ENCODE measurements around the gene GRK5.

Gene GRK5

GRCh38 chr10:119468542-119469324, 261.4 kb downstream of the GRK5 start:
- no peak for DNase-seq

GRCh38 chr10:119469325-119469707, 261.9 kb downstream of the GRK5 start:
- DNase-seq: no peak

- no peak for DNase-seq
These were observed 262.5 kb downstream of the GRK5 start for GRCh38 chr10:119469846-119470245.

GRCh38 chr10:119470920-119471702, 263.7 kb downstream of the GRK5 start:
- DNase-seq: no peak

DNA sequence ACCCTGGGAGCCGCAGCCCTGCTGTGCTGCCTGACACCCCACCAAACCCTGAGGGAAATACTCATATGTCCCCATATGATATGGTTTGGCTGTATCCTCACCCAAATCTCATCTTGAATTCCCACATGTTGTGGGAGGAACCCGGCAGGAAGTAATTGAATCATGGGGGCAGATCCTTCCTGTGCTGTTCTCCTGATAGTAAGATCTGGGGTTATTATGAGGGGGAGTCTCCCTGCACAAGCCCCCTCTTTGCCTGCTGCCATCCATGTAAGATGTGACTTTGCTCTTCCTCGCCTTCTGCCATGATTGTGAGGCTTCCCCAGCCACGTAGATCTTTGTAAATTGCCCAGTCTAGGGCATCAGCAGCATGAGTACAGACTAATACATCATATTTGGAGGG, 266.4 kb downstream of the GRK5 start:
- no peak for DNase-seq

DNA sequence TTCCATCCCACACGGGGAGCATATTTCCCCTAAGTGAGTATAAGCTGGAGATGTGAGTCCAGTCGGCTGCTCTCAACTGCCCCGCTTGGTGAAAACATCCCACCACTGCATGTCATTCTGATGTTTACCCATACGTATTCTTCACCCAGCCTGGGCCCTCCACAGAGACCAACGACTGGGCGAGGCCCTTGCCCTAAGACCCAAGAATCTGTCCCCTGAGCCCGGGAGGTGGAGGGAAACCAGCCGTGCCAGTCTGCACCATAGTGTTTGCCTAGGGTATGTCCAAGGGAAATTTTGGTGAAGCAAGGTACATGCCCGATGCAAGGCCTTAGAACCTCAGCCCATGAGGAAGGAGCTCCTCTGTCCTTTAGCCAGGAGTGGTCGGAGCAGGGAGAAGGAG, 267.2 kb downstream of the GRK5 start:
- no peak for DNase-seq

DNA sequence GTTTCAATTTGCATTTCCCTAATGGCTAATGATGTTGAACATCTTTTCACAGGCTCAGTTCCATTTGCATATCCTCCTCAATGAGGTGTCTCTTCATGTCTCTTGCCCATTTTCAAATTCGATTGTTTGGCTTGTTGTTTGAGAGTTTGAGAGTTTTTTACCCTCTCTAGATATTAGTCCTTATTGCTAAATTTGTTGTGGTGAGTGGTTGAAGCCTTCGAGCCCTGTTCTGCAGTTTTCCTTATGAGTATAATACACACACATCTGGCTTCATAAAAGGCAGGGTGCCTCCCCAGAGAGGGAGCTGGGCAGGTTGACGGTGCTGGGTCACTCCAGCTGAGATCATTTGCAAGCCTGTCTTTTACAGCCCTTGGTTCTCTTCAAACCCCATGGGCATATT, 270.1 kb downstream of the GRK5 start:
- DNase-seq: no peak

- peak; percentile 34 for DNase-seq
These were observed 270.9 kb downstream of the GRK5 start for GRCh38 chr10:119478111-119478802.

DNA sequence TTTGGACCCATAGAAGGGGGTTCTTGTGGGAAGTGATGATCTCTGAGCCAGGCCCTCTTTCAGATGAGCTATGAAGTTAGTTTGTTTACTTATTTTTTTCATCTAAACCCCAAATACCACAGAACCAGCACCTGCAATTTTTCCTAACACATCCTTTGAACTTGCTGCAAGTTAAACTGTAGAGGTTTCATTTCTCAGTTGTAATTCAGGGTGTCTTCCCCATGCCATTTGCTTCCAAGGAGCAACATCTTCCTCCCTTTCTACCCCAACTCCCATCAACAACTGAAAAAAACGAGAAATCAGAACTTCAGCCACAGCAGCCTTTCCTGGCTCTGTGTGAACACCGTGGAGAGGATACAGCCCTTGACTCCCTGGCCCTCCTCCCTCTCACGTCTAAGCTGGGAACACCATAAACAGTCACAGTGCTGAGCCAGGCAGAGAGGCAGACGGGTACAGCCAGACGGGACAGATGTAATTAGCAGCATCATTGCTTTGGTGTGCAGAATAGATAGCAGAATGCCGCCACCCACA, 271.5 kb downstream of the GRK5 start:
- no peak for DNase-seq

GRCh38 chr10:119479532-119479931, 272.2 kb downstream of the GRK5 start:
- DNase-seq: no peak

DNA sequence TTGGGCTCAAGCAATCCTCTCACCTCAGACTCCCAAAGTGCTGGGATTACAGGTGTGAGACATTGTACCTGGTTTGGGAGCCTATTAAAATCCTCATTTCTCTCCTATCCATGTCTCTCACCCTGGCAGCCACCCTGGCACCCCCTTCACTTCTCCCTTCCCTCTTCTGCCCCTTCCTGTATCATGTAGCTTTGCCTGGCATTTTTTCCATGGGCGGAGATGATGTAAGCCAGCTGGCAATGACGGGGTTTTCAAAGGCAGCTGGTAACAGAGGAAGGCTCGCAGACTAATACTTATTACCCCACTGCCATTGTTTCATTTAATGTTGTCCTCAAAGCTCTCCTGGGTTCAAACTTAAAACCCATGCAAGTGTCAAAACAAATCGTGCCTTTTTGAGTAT, 273.3 kb downstream of the GRK5 start:
- DNase-seq: no peak

DNA sequence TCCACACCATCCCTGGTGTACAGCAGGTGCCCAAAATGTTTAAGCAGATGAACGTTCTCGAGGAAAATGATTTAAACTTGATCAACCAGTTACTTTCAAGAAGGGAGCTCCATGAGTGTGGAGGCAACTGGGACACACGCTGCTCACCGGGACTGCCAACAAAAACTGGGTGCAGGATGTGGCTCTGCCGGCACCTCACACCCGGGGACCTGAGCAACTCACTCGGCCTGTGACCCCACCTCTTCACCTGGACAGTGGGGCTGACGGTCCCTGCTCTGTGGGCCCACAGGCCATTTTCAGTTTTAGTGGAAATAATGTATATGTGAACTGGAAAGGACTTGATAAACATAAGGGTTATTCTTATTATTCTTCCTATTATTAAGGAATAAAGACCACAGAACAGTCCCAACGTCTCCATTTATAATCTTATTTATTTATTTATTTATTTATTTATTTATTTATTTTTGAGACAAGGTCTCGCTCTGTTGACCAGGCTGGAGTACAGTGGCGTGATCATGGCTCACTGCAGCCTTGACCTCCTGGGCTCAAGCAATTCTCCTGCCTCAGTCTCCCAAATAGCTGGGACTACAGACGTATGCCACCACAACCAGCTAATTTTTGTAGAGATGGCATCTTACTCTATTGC, 274.5 kb downstream of the GRK5 start:
- DNase-seq: no peak

DNA sequence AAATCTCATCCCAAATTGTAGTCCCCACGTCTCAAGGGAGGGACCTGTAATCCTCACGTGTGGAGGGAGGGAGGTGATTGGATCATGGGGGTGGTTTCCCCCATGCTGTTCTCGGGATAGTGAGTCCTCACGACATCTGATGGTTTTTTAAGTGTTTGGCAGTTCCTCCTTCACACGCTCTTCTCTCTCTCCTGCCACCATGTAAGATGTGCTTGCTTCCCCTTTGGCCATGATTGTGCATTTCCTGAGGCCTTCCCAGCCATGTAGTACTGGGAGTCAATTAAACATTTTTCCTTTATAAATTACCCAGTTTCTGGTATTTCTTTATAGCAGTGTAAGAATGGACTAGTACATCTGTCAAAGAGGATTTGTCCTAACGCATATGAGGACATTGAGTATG, 275.6 kb downstream of the GRK5 start:
- no peak for DNase-seq

GRCh38 chr10:119483839-119484238, 276.5 kb downstream of the GRK5 start:
- DNase-seq: no peak

DNA sequence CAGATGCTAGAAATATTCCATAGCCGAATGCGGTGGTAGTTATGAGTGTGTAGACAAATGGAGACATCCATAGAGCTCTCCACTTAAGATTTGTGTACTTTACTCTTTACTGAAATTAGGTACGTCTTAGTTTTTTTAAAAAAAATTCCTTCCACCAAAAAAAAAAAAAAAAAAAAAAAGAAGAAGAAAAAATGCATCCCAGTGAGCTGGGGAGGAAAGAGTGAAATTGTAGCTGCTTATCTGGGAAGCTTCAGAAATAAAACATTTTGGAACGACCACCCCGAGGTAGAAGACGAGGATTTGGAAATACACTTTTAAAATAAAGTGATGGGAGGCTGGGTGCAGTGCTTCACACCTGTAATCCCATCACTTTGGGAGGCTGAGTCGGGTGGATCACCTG, 281.3 kb downstream of the GRK5 start:
- DNase-seq: no peak

- DNase-seq: no peak
These were observed 282.6 kb downstream of the GRK5 start for GRCh38 chr10:119489991-119490326.

GRCh38 chr10:119491966-119492757, 284.8 kb downstream of the GRK5 start:
- no peak for DNase-seq

DNA sequence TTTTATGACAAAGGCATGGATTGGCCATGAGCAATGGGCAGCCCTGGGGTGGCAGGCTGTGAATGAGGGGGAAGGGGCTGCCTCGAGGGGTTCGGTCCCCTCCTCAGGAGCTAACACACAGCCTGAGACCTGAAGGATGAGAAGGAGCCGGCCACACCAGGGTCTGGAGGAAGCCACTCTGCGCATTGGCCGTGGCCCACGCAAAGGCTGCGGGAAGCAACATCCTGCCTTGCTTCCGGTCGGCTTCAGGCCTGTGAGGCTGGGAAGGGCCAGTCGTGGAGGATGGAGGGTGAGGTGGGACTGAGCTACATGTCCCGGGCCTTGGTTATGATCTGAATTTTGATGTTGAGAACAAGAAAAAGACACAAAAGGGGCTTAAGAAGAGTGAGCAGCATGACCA, 285.8 kb downstream of the GRK5 start:
- no peak for DNase-seq

GRCh38 chr10:119494236-119495020, 287.1 kb downstream of the GRK5 start:
- no peak for DNase-seq

GRCh38 chr10:119495021-119495505, 287.7 kb downstream of the GRK5 start:
- no peak for DNase-seq

GRCh38 chr10:119495545-119495944, 288.2 kb downstream of the GRK5 start:
- DNase-seq: no peak
